ENCODE results near the gene SEPTIN8.

SEPTIN8 gene

GRCh38 chr5:132774406-132774805 lies 2.6 kb downstream of the SEPTIN8 start:
- H3K9me3 ChIP-seq (replicated peaks in 1 of 11), result no peaks in the 10 kb centered on the region
- no peak overlapping the region for H3K4me2 ChIP-seq
- peaks cover 0 to 34% (median 0%) of the 10 kb centered on the region in 11 experiments; a peak in 3 of 22 replicates for H4K20me1 ChIP-seq
- H3K4me3 ChIP-seq, result no peak overlapping the region
- H3K9ac ChIP-seq, result no peak overlapping the region
- H3K27ac ChIP-seq, result no peak overlapping the region
- TF ChIP-seq Cebpa-rat (IDR thresholded peaks at IDR 0.05), result no peak
- peaks cover 34 to 52% (median 45%) of the 10 kb centered on the region in 11 experiments for H3K27me3 ChIP-seq
- peaks cover 10 to 35% (median 25%) of the 10 kb centered on the region in 10 experiments; a peak in 18 of 20 replicates for H3K4me1 ChIP-seq
- no peaks in the 10 kb centered on the region for H3K36me3 ChIP-seq

GRCh38 chr5:132773601-132774355 lies 3.3 kb downstream of the SEPTIN8 start:
- Histone ChIP-seq H3K27me3 (peaks cover 29 to 45% (median 39%) of the 10 kb centered on the region in 11 experiments), H3K36me3 (no peaks in the 10 kb centered on the region), H3K4me1 (peaks cover 11 to 35% (median 25%) of the 10 kb centered on the region in 10 experiments; a peak in 19 of 20 replicates), H3K9ac (no peak overlapping the region), H4K20me1 (peaks cover 0 to 34% (median 0%) of the 10 kb centered on the region in 11 experiments; a peak in 4 of 22 replicates), H3K9me3 (replicated peaks in 1 of 11) (no peaks in the 10 kb centered on the region), H3K27ac (no peak overlapping the region), H3K4me2 (no peak overlapping the region), H3K4me3 (no peak overlapping the region)
- TF ChIP-seq Cebpa-rat (IDR thresholded peaks at IDR 0.05), result no peak

- Histone ChIP-seq H3K4me1 (peaks cover 17 to 38% (median 29%) of the 10 kb centered on the region in 10 experiments; a peak in 19 of 20 replicates), H3K27ac (no peak overlapping the region), H3K9ac (no peak overlapping the region), H3K27me3 (peaks cover 22 to 39% (median 32%) of the 10 kb centered on the region in 11 experiments), H3K4me3 (no peak overlapping the region), H3K9me3 (replicated peaks in 1 of 11) (no peaks in the 10 kb centered on the region), H4K20me1 (peaks cover 0 to 34% (median 0%) of the 10 kb centered on the region in 11 experiments; a peak in 4 of 22 replicates), H3K4me2 (no peak overlapping the region), H3K36me3 (no peaks in the 10 kb centered on the region)
- TF ChIP-seq Cebpa-rat (IDR thresholded peaks at IDR 0.05), result no peak
Measured at GRCh38 chr5:132773114-132773513, 3.9 kb downstream of the SEPTIN8 start.

GRCh38 chr5:132772291-132773070 lies 4.6 kb downstream of the SEPTIN8 start:
- no peaks in the 10 kb centered on the region for H3K9me3 ChIP-seq (replicated peaks in 1 of 11)
- no peak overlapping the region; a peak in 1 of 22 replicates for H3K4me2 ChIP-seq
- no peak for TF ChIP-seq Cebpa-rat (IDR thresholded peaks at IDR 0.05)
- H3K27me3 ChIP-seq, result peaks cover 16 to 32% (median 26%) of the 10 kb centered on the region in 11 experiments
- no peak overlapping the region for H3K9ac ChIP-seq
- H4K20me1 ChIP-seq, result peaks cover 0 to 34% (median 0%) of the 10 kb centered on the region in 11 experiments; a peak in 4 of 22 replicates
- no peak overlapping the region for H3K4me3 ChIP-seq
- peaks cover 20 to 40% (median 32%) of the 10 kb centered on the region in 10 experiments; a peak in 19 of 20 replicates for H3K4me1 ChIP-seq
- H3K27ac ChIP-seq, result no peak overlapping the region
- H3K36me3 ChIP-seq, result no peaks in the 10 kb centered on the region

GRCh38 chr5:132771503-132771998 lies 5.5 kb downstream of the SEPTIN8 start:
- Histone ChIP-seq H3K4me1 (peaks cover 27 to 47% (median 39%) of the 10 kb centered on the region in 10 experiments; a peak in 19 of 20 replicates), H3K4me2 (peak overlapping the region in 8 of 11 experiments; percentile 1 to 43 (median 38); a peak in 13 of 22 replicates), H3K36me3 (no peaks in the 10 kb centered on the region), H3K27ac (no peak overlapping the region), H3K4me3 (no peak overlapping the region), H4K20me1 (peaks cover 0 to 34% (median 0%) of the 10 kb centered on the region in 11 experiments; a peak in 4 of 22 replicates), H3K9me3 (replicated peaks in 1 of 11) (no peaks in the 10 kb centered on the region), H3K27me3 (peaks cover 10 to 23% (median 17%) of the 10 kb centered on the region in 11 experiments), H3K9ac (no peak overlapping the region)
- no peak for TF ChIP-seq Cebpa-rat (IDR thresholded peaks at IDR 0.05)

GRCh38 chr5:132770476-132771159 lies 6.4 kb downstream of the SEPTIN8 start:
- no peak overlapping the region for H3K4me3 ChIP-seq
- peak overlapping the region in 8 of 11 experiments; percentile 1 to 43 (median 38); a peak in 13 of 22 replicates for H3K4me2 ChIP-seq
- H3K4me1 ChIP-seq, result peaks cover 23 to 47% (median 39%) of the 10 kb centered on the region in 10 experiments; a peak in 19 of 20 replicates
- H3K36me3 ChIP-seq, result peaks cover 0 to under 1% (median 0%) of the 10 kb centered on the region in 11 experiments; a peak in 1 of 22 replicates
- no peaks in the 10 kb centered on the region for H3K9me3 ChIP-seq (replicated peaks in 1 of 11)
- no peak overlapping the region for H3K9ac ChIP-seq
- no peak overlapping the region for H3K27ac ChIP-seq
- H4K20me1 ChIP-seq, result peaks cover 0 to 32% (median 0%) of the 10 kb centered on the region in 11 experiments; a peak in 4 of 22 replicates
- TF ChIP-seq Cebpa-rat (IDR thresholded peaks at IDR 0.05), result no peak
- peaks cover under 1 to 14% (median 8%) of the 10 kb centered on the region in 11 experiments; a peak in 18 of 22 replicates for H3K27me3 ChIP-seq

- Histone ChIP-seq H3K27me3 (no peaks in the 10 kb centered on the region), H3K4me3 (no peak overlapping the region), H4K20me1 (peaks cover 0 to 16% (median 0%) of the 10 kb centered on the region in 11 experiments; a peak in 4 of 22 replicates), H3K4me2 (peak overlapping the region in 6 of 11 experiments; percentile 53 to 71 (median 64); a peak in 11 of 22 replicates), H3K27ac (no peak overlapping the region), H3K36me3 (peaks cover 0 to 22% (median 13%) of the 10 kb centered on the region in 11 experiments; a peak in 11 of 22 replicates), H3K4me1 (peaks cover 23 to 57% (median 37%) of the 10 kb centered on the region in 10 experiments; a peak in 19 of 20 replicates), H3K9me3 (replicated peaks in 1 of 11) (no peaks in the 10 kb centered on the region), H3K9ac (no peak overlapping the region)
- TF ChIP-seq Cebpa-rat (IDR thresholded peaks at IDR 0.05), result no peak
Measured at GRCh38 chr5:132768485-132768868, 8.6 kb downstream of the SEPTIN8 start.

- no peak overlapping the region for H3K9ac ChIP-seq
- H3K4me2 ChIP-seq, result peak overlapping the region in 8 of 11 experiments; percentile 14 to 71 (median 44); a peak in 14 of 22 replicates
- H4K20me1 ChIP-seq, result peaks cover 0 to 10% (median 0%) of the 10 kb centered on the region in 11 experiments; a peak in 2 of 22 replicates
Measured at GRCh38 chr5:132767150-132767549, 9.9 kb downstream of the SEPTIN8 start.

More at GRCh38 chr5:132767150-132767549, 9.9 kb downstream of the SEPTIN8 start:
- Histone ChIP-seq H3K27me3 (no peaks in the 10 kb centered on the region), H3K4me1 (peaks cover 23 to 68% (median 42%) of the 10 kb centered on the region in 10 experiments; a peak in 19 of 20 replicates), H3K36me3 (peaks cover 0 to 33% (median 17%) of the 10 kb centered on the region in 11 experiments; a peak in 13 of 22 replicates), H3K9me3 (replicated peaks in 1 of 11) (no peaks in the 10 kb centered on the region), H3K27ac (peak overlapping the region in 1 of 11 experiments; percentile 25; a peak in 3 of 22 replicates), H3K4me3 (no peak overlapping the region)
- no peak for TF ChIP-seq Cebpa-rat (IDR thresholded peaks at IDR 0.05)
